ENCODE data around the gene PNKD.

The PNKD gene

GRCh38 chr2:218345491-218346236 lies 75.3 kb downstream of the PNKD start:
- DNase-seq: no peak

GRCh38 chr2:218347172-218347571 lies 76.9 kb downstream of the PNKD start:
- DNase-seq: no peak

DNA sequence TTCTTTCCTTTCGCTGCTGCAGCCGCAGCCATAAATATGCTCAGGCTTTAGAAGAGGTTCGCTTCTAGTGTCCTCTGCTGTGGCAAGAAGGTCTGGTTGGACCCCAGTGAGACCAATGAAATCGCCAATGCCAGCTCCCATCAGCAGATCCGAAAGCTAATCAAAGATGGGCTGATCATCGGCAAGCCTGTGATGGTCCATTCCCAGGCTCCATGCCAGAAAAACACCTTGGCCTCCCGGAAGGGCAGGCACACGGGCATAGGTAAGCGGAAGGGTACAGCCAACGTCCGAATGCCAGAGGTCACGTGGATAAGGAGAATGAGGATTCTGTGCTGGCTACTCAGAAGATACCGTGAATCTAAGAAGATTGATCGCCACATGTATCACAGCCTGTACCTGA lies 83.7 kb downstream of the PNKD start:
- DNase-seq: no peak

GRCh38 chr2:218354850-218355443 lies 84.6 kb downstream of the PNKD start:
- DNase-seq: no peak

DNA sequence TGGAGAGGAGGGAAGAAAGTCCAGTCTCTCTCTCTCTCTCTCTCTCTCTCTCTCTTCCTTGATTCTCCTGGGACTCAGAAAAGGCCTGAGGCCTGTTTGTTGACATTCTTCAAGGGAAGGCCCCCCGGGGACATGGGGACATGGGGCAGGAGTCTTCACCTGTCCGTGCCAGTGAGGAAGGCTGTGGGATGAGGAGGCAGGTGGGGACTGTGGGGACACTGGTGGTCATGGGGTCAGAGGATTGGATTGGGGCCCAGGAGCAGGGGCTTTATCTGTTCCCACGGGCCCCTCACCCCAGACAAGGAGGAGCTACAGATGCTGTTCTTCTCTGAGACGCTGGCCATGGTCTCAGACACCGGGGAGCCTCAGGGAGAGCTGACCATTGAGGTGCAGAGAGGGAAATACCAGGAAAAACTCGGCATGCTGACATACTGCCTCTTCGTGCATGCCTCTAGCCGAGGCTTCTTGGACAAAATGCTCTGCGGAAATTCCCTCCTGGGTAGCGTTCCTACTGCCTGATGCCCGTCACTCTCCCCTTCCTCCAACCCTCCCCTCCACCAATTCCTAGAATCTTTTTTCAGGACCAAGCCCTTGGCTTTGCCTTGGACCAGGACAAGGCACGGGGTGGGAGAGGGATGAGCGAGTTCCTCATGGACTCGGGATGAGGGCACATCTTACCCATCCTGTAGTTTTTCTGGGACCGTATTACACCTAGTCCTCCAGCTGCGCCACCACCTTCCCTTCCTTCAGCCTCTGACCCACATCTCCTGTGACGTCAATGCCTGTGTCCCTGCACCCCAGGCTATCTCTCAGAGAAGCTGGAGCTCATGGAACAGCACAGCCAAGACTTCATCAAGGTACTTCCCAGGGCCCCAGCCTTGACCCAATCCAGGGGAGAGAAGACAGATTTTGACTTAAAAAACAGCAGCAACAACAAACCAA lies 87.2 kb downstream of the PNKD start:
- DNase-seq: no peak

DNA sequence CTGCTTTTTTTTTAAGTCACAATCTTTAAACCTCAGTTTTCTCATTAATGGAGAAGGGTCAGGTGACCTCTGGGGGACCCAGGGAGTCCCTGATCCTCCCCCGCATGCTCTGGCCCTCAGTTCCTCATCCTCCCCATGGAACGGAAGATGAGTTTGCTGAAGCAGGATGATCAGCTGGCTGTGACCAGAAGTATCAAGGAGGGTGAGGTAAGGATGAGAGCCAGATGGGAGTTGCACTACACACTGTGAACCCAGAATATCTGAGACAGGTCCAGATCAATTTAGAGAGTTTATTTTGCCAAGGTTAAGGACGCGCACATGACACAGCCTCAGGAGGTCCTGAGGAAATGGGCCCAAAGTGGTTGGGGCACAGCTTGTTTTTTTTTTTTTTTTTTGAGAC lies 90.1 kb downstream of the PNKD start:
- no peak for DNase-seq

DNA sequence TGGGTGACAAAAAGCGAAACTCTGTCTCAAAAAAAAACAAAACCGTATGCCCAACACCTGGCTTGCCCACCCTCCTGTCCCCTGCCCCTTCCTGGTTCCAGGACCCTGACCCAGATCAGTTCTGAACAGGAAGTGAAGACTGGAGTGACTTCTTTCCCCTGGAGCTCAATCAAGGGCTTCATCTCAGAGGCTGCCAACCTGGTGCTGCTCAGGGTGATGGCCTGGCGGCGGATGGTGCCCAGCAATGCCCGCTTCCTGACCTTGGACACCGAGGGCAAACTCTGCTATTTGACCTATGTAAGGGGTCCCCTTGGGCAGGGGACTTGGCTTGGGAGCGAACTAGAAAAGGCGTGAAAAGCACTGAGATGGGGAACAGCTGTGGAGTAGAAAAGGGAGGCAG lies 92.3 kb downstream of the PNKD start:
- DNase-seq: no peak

GRCh38 chr2:218363736-218364135 lies 93.4 kb downstream of the PNKD start:
- no peak for DNase-seq

DNA sequence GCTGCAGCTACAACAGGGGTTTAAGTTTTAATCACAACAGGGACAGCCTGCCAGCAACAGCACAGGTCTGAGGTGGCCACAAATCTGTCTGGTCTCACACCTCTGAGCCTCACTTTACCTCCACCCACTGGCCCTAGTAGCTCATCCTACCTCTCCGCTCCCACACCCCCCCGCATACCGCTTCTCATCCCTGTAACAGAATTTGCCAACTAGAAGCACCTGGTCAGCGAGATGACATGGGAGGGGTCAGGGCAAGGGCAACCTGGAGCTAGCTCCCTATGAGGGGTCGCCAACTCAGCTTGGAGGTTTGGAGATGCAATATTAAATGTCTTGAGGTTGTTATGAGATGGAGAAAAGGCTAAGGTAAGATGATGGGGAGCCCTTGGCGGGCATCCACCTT lies 93.9 kb downstream of the PNKD start:
- DNase-seq: no peak

DNA sequence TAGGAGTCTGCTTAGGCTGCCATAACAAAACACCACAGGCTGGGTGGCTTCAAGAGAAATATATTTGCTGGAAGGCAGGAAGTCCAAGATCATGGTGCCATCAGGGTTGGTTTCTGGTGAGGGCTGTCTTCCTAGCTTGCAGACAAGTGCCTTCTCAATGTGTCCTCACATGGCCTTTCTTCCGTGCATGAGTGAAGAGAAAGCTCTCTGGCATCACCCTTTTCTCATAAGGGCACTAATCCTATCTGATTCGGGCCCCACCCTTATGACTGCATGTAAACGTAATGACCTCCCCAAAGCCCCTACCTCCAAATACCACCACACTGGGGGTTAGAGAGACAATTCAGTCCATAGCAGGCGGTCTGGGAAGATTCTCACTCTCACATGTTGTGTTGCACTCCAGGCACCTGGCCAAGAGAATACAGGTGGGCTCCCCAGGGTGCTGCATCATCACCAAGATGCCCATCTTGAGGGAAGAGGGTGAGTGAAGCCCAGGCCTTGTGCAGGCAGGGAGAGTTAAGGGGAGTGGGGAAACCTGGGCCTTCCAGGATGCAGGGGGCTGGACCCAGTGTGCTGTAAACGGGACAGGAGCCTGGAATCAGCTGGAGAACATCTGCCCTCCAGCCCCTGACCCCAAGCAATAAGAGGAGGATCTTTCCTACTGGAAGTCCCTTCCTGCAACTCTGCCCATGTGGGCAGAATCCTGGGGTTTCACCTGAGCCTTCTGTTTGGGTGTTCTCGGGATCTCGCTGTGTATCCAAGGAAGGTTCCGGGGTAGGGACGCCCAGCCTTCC lies 96.5 kb downstream of the PNKD start:
- no peak for DNase-seq

DNA sequence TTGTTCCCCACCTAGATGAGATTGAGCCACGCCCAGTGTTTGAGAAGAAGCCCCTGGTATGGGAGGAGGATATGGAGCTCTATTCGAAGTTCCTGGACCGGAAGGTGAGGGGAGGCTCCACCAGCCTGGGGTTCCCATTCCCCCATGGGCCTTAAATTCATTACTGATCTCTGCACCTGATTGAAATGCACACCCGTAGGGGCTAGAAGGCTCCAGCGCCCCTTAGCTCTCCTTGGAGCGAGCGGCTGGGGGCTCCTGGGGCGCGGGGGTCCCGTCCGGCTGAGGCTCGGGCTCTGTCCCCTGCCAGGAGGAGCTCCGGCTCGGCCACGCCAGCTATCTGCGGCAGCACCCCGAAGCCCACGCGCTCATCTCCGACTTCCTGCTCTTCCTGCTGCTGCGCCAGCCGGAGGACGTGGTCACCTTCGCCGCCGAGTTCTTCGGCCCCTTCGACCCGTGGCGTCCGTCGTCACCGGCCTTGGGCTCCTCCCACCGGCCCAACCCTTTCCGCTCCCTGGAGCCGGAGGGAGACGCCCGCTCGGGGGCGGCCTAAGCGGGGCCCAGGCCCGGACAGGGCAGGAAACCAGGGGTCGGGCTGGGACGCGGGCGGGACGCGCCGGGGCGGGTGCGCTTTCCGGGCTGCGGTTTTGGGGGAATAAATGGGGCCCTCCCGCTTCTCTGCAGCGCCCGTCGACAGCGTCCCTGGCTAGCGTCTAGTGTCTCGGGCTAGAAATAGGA lies 97.3 kb downstream of the PNKD start:
- DNase-seq: peak; percentile 92

DNA sequence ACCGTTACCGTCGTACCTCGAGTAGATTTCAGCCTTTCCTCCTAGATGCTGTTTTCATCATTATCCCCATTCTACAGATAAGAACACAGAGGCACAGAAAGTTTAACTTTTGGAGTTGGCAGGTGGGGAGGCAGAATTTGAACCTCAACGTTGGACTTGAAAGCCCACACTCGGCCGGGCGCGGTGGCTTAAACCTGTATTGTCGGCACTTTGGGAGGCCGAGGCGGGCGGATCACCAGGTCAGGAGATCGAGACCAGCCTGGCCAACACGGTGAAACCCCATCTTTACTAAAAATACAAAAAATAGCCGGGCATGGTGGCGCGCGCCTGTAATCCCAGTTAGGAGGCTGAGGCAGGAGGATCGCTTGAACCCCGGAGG lies 97.8 kb downstream of the PNKD start:
- DNase-seq: no peak

DNA sequence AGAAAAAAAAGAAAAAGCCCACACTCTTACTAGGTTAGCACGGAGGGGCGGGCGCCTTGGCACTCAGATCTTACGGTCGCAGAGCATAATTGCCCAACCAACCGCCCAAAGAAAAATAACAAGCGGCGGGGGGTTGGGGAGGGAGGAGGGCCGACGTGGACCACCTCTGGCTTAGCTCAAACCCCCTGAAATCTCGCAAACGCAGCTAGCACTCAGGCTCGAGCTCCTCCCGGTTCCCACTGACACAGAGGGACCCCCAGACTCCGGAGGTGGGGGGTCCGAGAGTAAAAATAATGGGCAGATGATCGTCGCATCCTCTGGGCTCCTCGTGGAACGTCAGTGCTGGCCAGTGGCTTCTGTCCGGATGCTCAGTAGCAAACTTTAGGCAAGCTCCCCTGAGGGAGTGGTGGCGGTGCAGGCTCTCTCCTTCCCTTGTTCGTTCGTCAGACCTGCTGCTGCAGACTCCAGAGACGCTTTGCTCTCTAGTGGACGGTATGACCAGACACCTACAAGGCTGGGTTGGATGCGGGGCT lies 98.4 kb downstream of the PNKD start:
- no peak for DNase-seq

DNA sequence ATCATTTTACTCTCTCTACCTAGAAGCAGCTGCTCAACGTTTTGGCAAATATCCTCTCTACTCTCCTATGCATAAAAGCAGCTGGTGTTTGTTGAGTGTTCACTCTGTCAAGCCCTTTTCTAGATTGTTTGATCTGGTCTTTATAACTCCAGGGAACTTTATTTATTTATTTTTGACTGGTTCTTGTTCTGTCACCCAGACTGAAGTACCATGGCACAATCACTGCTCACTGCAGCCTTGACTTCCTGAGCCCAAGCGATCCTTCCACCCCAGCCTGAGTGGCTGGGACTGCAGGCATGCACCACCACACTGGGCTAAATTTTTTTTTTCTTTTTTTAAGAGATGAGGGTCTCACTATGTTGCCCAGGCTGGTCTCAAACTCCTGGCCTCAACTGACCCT lies 99.0 kb downstream of the PNKD start:
- no peak for DNase-seq

- no peak for DNase-seq
Observed at GRCh38 chr2:218370410-218371063, 100.2 kb downstream of the PNKD start.

- no peak for DNase-seq
Observed at GRCh38 chr2:218371983-218372350, 101.6 kb downstream of the PNKD start.

- DNase-seq: no peak
Observed at GRCh38 chr2:218374795-218375194, 104.5 kb downstream of the PNKD start.

- no peak for DNase-seq
Observed at GRCh38 chr2:218375212-218375611, 104.9 kb downstream of the PNKD start.

GRCh38 chr2:218378053-218378452 lies 107.7 kb downstream of the PNKD start:
- DNase-seq: no peak

- DNase-seq: peak; percentile 61
Observed at GRCh38 chr2:218381916-218382366, 111.6 kb downstream of the PNKD start, which contains the start of gene SLC11A1. Gene SLC11A1 (plus strand): TSS chr2:218382273. CDS start chr2:218382369, 96 bp downstream.

DNA sequence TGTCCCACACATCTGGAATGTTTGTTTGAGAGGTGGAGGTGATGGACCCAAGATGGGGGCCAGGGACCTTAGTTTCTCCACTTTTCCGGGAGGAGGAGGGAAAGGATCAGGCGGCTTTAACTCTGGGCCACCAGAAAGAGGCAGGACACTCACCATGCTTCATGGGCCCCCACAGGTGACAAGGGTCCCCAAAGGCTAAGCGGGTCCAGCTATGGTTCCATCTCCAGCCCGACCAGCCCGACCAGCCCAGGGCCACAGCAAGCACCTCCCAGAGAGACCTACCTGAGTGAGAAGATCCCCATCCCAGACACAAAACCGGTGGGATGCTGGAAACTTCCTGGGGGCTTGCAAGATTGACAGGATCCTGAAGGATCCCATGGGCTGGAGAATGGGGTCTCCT lies 112.5 kb downstream of the PNKD start:
- no peak for DNase-seq
